SU-DHL-6 (cell line): Measurements from ENCODE around the gene RNF217.

Experiments
- CTCF ChIP-seq: fragments of 200-600 bp; sonication (generic); IDR thresholded peaks from one replicate; pipeline ENCODE4 v1.5.1; 2017; ENCODE audit warnings: antibody characterized with exemption, mild to moderate bottlenecking, low read length, moderate library complexity; ENCODE audit not compliant: insufficient read depth, poor library complexity, severe bottlenecking
- EZH2phosphoT487 ChIP-seq: fragments of 200-600 bp; sonication (generic), shearing (Covaris generic); conservative IDR thresholded peaks from 2 replicates; pipeline ENCODE4 v1.6.1; 2018; ENCODE audit warnings: mild to moderate bottlenecking, antibody characterized with exemption, low read length, moderate library complexity, mixed read lengths

DNA sequence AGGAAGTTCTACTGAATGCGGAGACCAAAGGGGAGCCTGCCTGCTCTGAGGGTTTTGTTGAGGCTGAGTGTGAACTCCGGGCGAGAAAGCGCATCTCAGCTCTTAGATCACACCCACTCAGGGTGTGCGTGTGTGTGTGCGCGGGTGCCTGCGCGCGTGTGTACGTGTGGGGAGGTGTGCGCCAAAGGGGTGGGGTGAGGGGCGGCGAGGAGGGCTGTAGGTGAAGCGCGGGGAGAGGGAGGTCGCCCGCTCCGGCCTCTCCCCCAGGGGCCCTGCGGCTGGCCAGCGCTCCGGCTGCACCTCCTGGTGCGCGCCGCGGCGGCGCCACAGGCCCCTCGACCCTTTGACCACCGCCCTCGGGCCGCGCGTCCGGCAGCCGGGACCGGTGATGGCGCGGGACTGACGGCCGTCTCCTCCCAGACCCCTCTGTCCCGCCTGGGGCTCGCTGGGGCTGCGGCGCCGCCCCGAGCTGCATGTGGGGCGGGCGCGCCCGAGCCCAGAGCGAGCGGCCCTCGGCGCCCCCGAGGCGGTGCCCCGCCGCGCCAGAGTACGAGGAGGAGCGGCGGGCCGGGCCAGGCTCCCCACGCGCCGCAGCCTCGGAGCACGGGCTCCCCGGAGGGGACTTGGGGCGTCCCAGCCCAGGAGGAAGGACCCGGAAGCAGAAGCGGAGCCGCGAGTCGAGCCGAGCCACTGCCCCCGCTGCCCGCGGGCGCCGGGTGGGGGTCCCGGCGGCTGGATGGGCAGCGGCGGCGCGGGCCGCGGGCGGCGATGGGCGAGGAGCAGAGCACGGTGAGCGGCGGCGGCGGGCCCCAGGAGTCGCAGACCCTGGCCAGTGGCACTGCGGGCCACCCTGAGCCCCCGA, at the start of gene RNF217:
- TF ChIP-seq CTCF (no peak), EZH2phosphoT487 (no peak)
